ENCODE results near the gene SRD5A1.

Gene SRD5A1

DNA sequence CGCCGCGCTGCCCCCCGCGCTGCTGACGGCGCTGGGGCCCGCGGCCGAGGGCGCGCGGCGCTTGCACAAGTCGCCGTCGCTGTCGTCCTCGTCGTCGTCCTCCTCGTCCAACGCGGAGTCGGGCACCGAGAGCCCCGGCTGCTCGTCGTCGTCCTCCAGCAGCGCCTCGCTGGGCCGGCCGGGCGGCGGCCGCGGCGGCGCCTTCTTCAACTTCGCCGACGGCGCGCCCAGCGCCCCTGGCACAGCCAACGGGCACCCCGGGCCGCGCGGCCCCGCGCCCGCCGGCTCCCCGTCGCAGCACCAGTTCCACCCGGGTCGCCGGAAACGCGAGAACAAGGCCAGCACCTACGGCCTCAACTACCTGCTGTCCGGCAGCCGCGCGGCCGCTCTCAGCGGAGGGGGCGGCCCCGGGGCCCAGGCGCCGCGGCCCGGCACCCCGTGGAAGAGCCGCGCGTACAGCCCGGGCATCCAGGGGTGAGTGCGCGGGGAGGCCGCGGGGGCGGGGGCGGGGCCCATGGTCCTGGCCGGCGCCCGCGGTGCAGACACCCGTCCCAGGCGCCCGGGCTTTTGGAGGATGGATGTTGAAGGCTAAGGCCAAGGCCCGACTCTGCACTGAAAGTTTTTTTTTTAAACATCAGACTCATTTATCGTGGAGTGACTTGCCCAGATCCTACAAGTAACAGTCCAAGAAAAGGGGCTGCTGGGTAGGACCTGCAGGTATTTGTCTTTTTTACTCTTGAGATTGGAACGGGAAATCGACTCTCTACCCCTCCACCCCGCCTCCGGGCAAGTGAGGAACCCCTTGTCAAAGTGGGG, 81.2 kb downstream of the SRD5A1 start:
- no peak for DNase-seq

GRCh38 chr5:6715271-6715670, 82.0 kb downstream of the SRD5A1 start:
- DNase-seq = no peak

DNA sequence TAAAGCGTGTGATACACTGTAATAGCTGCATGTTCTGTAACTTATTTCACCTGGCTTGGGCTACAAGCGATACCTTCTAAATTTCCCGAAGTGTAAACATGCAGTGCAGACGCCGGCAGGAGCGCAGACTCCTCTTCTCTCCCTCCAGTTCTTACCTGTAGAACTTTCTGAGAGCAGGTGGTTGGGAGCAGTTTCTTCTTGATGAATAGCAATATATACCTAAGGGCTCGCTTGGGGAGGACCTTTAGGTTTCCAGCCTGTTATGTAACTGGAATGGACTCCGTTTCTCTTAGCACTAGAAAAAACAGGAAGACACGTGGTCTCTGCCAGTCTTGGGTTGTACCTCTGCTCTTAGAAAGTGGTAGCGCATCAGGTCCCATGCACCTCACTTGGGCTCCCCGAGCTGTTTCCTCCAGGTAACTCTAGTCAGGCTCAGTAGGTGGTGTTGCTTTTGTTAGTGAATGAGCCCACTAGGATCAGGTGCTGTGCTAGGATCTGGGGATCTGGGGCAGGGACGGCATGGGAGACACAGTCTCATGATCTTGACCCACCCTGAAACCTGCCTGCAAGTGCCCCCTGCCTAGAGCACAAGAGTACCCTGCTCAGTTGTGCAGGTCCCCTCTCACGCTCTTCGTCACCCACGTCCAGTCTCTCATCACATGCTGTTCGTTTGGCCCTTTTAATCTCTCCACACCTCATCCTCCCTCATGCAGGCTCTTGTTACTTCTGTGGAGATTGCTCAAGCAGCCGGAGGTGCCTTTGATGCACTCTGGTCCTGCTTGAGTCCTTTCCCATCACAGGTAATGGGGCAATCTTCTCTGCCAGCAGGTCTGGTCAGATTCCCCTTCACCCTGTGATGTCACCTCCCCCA, 82.8 kb downstream of the SRD5A1 start:
- DNase-seq = peak; percentile 45

GRCh38 chr5:6716629-6717149, 83.4 kb downstream of the SRD5A1 start:
- no peak for DNase-seq

DNA sequence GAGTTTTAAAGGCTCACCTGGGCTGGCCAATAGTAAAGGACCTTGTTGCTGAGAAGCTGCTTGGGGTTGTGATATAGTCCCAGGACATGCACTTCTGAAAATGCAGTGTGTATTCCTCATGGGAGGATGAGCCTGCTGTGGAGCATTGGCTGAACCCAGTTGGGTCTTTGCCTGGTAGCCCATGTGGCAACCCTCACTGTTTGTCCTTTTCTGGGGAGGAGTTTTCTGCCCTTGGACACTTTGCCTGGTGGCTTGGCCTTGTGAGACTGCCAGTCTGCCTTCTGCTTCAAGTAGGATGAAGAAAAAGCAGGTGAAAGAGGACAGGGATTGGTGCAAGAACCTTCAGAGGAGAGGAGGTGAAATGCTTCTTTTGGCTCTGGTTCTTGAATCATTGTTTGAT, 84.0 kb downstream of the SRD5A1 start:
- DNase-seq = peak; percentile 20

DNA sequence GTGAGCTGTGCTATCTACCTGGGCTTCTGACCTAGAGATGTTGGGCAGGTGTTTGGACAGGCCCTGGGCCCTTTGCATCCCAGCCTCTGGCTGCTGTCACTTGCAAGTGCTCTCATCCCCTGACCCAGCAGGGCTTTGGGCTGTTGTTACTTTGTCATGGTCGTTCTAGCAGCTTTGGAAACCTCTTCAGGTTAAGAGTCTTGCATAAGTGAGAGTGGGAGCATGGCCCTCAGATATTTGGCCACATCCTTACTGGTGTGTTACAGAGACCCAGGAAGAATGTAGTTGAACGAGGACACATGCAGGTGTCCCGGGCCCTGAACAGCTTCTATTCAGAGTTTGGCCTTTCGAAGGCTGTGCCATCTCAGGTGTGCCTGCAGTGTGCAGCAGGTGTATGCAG, 84.4 kb downstream of the SRD5A1 start:
- DNase-seq = peak; percentile 37

GRCh38 chr5:6718161-6718681, 85.0 kb downstream of the SRD5A1 start:
- DNase-seq = peak; percentile 33

DNA sequence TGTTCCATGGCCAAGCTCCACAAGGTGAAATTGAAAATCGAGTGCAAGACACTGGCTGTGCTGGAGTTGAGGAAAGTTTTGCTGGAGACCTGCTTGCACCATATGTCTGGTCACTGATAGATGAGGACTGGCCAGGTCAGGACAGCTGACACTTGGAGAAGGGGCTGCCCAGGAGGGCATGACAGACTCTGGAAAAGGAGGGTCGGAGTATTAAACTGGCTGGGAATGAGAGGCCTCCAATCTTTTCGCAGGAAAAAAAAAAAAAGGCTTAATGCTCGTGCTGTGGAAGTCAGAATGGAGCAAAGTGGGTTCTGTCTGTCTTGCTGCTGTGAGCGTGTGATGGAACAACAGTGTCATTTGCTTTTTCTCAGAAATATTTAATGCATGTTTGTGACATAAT, 85.5 kb downstream of the SRD5A1 start:
- peak; percentile 25 for DNase-seq

- peak; percentile 28 for DNase-seq
These were observed 86.2 kb downstream of the SRD5A1 start for GRCh38 chr5:6719417-6719816.

DNA sequence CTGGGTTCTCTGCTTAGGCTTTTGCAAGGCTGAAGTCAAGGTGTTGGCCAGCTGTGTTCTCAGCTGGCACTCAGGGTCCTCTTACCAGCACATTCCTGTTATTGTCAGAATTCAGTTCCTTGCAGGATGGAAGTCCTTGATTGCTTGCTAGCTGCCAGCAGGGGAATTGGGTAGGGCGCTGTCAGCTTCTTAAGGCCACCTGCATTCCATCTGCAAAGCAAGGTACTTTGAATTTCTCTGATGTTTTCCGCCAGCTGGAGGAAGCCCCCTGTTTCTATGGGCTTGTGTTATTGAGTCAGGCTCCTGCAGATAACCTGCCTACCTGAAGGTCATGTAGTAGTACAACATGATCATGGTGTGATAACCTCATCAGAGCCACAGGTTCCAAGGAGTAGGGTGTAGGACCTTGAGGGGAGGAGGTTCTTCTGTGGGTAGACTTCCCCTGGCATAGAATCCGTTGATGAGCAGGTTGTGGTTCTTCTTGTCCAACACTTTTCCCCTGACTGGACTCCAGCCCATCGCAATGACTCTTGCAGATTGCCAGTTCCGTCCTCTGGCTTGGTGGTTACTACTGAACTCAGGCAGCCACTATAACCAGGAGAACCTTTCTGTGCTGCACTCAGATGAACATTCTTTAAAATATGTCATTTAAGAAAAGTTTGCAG, 86.8 kb downstream of the SRD5A1 start:
- DNase-seq = peak; percentile 28

DNA sequence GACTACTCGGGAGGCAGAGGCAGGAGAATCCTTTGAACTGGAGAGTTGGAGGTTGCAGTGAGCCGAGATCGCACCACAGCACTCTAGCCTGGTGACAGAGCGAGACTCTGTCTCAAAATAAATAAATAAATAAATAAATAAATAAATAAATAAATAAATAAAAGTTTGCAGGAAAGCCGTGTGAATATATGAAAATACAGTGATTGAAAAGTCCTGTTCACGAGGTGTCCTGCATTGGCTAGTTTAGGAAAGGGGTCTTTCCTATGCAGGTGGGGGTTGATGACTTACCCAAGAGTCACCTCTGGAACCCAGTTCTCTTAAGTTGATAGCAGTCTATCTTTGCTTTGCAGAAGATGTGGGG, 87.3 kb downstream of the SRD5A1 start:
- no peak for DNase-seq

DNA sequence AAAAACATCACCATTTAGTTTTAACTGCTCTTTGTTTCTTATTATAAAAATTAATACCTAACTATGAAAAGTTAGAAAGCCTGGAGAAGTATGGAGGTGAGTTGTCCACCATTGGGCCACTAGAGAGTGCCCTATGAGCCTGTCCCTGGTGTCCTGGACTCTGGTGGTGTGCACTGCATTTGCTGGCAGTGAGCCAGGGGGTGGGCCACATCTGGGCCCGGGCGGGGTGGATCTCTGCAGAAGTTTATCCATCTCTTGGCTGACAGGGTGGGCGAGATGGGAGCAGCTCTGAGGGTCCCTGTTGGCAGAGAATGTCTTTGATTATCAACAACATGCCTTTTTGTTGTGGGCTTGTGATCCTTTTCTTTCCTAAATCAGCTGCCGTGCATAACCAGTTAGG, 88.2 kb downstream of the SRD5A1 start:
- DNase-seq = peak; percentile 50

- peak; percentile 30 for DNase-seq
These were observed 88.8 kb downstream of the SRD5A1 start for GRCh38 chr5:6722015-6722414.

GRCh38 chr5:6723122-6723815, 90.0 kb downstream of the SRD5A1 start:
- no peak for DNase-seq

DNA sequence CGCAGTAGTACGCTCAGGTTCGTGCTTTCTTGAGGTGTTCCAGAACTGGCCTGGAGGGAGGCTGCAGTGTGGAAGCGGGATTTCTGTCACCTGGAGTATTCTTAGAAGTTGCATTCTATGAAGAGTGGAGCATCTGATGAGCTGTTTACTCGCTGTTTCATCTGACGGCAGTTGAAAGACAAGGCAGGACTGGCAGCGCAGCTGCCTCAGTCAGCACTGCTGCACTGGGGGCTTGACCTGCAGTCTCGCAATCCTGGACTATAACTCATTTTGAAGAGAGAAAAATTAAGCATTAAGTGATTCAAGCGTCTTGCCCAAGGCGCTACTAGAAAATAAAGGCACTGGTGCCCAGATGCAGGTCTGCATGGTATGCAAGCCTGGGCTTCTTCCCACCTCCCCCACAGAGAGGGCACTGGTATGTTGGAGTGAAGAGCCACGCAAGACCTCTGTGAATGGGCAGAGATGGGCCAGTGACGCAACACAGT, 90.6 kb downstream of the SRD5A1 start:
- DNase-seq = no peak
